Choroid plexus epithelial cell (primary cell): ENCODE data around the gene FDXACB1.
A peak's percentile ranks its signal among the peaks of the same experiment; 100 is the strongest.

Experiments used
- DNase-seq: peaks from one replicate; pipeline ENCODE4 v3.0.0-alpha.2; 2010; ENCODE audit warnings: low read depth
- H3K4me3 ChIP-seq: 2 replicates; pipeline ENCODE4 v1.5.1; 2011; ENCODE audit warnings: low read depth, mild to moderate bottlenecking, control low read depth, low read length, moderate library complexity
- TF ChIP-seq, protein P1 (sequence below): conservative IDR thresholded peaks from 2 replicates; pipeline ENCODE4 v1.5.1; 2011; ENCODE audit warnings: low read depth, mild to moderate bottlenecking, control low read depth, inconsistent platforms, low read length, moderate library complexity

The FDXACB1 gene

DNA sequence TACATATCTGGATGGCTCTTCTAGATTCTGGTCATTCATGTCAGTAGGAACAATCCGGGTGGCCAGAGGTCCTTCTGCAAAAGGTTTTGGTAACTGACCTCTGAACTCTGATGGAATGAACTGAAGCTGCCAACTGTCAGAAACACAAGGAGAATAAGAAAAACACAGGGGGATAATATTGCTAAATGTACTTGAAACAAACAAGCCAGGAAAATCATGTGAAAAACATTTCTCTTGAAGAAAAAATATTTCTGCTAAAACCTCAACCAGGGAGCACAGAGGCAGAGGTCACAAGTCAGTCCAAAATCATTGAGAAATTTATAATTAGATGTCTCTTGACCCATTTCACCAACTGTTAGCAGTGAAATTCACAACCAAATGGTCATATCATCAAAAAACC, 42.8 kb downstream of the FDXACB1 start:
- TF ChIP-seq, protein P1, sequence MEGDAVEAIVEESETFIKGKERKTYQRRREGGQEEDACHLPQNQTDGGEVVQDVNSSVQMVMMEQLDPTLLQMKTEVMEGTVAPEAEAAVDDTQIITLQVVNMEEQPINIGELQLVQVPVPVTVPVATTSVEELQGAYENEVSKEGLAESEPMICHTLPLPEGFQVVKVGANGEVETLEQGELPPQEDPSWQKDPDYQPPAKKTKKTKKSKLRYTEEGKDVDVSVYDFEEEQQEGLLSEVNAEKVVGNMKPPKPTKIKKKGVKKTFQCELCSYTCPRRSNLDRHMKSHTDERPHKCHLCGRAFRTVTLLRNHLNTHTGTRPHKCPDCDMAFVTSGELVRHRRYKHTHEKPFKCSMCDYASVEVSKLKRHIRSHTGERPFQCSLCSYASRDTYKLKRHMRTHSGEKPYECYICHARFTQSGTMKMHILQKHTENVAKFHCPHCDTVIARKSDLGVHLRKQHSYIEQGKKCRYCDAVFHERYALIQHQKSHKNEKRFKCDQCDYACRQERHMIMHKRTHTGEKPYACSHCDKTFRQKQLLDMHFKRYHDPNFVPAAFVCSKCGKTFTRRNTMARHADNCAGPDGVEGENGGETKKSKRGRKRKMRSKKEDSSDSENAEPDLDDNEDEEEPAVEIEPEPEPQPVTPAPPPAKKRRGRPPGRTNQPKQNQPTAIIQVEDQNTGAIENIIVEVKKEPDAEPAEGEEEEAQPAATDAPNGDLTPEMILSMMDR, result no peak
- no peak overlapping the region for H3K4me3 ChIP-seq
- peak; percentile 79 for DNase-seq

GRCh38 chr11:111835665-111836064, 43.3 kb downstream of the FDXACB1 start:
- TF ChIP-seq, protein P1, result no peak
- no peak for DNase-seq

GRCh38 chr11:111834432-111835163, 44.4 kb downstream of the FDXACB1 start:
- no peak overlapping the region for H3K4me3 ChIP-seq
- TF ChIP-seq, protein P1, result no peak
- no peak for DNase-seq

More at GRCh38 chr11:111835665-111836064, 43.3 kb downstream of the FDXACB1 start:
- no peak overlapping the region for H3K4me3 ChIP-seq

DNA sequence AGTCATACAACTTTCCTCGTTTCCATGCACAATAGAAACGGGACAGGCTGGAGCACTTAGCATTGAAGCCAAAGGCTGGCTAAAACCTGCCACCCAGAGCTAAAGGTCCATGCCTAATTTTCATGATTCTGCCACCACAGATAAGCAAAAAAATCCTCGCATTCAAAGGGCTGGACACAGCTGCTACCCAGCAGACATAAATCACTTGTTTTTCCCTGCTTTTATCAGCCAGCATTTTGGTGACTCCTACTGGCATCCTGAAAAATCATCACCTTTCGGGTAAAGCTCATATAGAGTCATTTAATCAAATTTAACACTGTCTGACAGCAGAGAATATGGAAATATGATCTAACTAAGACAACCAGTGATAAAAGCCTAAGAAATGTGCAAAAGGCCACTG, 45.4 kb downstream of the FDXACB1 start:
- peak; percentile 69 for DNase-seq
- H3K4me3 ChIP-seq, result no peak overlapping the region
- TF ChIP-seq, protein P1, result peak; percentile 49

DNA sequence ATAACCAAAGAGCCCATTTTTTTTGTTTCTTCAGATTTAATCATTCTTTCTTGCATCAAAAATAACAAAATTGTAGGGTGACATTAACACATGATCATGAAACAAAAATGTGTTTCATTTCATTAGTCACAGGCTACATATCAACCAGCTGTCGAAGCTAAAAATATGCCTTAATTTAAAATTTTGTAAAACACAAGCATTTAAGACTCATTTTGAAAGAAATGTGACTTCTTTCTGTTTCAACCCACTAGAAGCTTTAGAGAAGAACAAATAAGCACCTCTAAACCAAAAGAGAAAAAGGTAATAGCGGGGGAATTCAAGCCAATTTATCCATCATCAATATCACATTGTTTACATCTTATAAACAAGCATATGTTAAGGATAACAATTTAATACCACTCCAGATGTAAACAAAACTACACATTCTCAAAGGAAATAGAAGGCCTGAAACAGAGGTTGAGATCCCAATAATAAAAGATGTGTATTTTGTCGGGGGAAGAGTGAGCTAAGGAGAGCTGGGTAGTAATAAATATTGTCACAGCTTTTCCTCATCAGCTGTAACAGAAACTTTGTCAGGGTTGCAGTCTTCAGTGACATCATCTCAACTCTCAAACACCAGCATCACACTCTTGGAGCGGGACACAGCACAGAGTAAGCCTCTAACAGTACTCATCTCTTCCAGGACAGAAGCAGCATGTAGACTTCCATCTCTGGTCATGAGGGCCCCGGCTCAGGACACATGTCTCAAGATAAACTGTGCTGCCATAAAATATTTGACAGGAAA, 49.6 kb downstream of the FDXACB1 start:
- H3K4me3 ChIP-seq, result no peak overlapping the region
- no peak for DNase-seq
- TF ChIP-seq, protein P1, result no peak

GRCh38 chr11:111826322-111826950, 52.5 kb downstream of the FDXACB1 start:
- peak; percentile 62 for DNase-seq
- TF ChIP-seq, protein P1, result no peak
- no peak overlapping the region for H3K4me3 ChIP-seq
